Measurements from ENCODE around the gene BCKDHA. TPM values are rescaled to one million over a fixed set of nuclear protein-coding genes. Genes with fewer than 3 reads are reported as not detected.

Gene BCKDHA
- total RNA-seq, 2 experiments from 2014 or later = 12.2 to 13.1 TPM

DNA sequence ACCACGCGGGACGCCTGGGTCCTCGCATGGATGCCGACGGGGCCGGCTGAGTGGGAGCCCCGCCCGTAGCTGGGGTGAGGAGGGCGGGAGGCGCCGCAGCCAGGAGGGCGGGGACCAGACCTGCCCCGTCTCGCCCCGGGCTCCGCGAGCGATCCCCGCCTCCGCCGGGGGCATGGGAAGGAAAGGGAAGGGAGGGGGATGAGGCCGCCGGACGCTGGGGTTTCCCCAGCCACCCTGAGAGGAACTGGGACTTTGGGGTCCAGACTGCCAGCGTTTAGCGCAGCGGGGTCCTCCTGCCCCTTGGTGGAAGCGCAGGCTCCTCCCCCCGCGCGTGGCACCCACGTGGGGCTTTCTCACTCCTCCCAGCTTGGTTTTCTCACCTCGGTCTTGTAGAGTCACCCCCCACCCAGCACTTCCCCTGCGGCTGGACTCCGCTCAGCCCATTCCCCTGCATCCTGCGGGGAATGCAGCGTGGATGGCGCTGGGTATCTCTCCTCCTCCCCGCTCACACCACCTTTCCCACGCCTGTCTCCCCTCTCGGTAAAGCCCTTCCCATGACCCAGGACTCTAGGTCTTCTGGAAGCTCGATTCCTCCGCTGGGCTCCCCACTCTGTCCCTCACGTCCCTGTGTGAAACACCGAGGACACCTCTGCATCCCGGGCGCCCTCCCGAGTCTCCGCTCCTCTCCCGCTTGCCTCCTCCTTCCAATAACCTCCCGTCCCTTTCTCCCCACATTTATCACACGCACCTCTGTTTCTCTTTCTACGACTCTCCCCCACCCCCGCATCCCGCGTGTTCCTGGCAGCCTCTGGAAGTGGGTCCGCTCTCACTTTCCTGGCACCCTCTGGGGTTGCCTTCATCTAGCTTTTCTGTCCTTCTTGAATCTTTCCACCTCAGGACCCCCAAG is 46.0 kb upstream of the BCKDHA start:
- ATAC-seq (ENCODE audit: poor library complexity) (peak; percentile 59), DNase-seq (peak; percentile 62 to 94 (median 79))
- Mint-ChIP-seq H3K9me3 (no peaks in the 10 kb centered on the region), H3K27ac (peak overlapping the region; percentile 91), H3K4me3 (peak overlapping the region; percentile 94), H3K4me1 (ENCODE audit: low read depth) (peaks cover 67% of the 10 kb centered on the region), H3K36me3 (ENCODE audit: low read depth) (peaks cover 61% of the 10 kb centered on the region), H3K27me3 (no peaks in the 10 kb centered on the region)
- Histone ChIP-seq H3K27ac (ENCODE audit: low read depth in 1 of 2, low read length in 2 of 2) (peak overlapping the region; percentile 82 to 94), H3K9me3 (ENCODE audit: control insufficient read depth in 1 of 2, insufficient read depth in 1 of 2, low read length in 2 of 2) (no peaks in the 10 kb centered on the region), H3K4me1 (ENCODE audit: insufficient read depth, low read length) (peaks cover 68% of the 10 kb centered on the region), H3K4me3 (ENCODE audit: low read length) (peak overlapping the region; percentile 99), H3K36me3 (ENCODE audit: insufficient read depth, low read length) (peaks cover 15% of the 10 kb centered on the region), H3K27me3 (ENCODE audit: control insufficient read depth in 1 of 2, insufficient read depth in 2 of 2, low read length in 2 of 2) (no peaks in the 10 kb centered on the region)
- intact Hi-C loops (cut with DNase I, micrococcal nuclease) = loop anchor here (1.0 to 10.0 kb wide), 10 partner anchors 23 to 1387 kb away; partner anchors contain the start of genes BCKDHA (in 1 of the 2), ERICH4 (in 1 of the 2) and EXOSC5 (in 1 of the 2)
- ChIA-PET POLR2A (interaction anchor here (0.5 to 9.7 kb wide), 24 partner anchors 10 to 742 kb away, joined by 3 to 148 read pairs (median 4); partner anchors contain the start of genes B9D2, DMAC2 and HNRNPUL1), CTCF (interaction anchor here (0.5 to 4.2 kb wide), 10 partner anchors 9 to 423 kb away, joined by 3 to 30 read pairs (median 8); partner anchors contain the start of genes B9D2 and HNRNPUL1)
- TF ChIP-seq, protein P1, sequence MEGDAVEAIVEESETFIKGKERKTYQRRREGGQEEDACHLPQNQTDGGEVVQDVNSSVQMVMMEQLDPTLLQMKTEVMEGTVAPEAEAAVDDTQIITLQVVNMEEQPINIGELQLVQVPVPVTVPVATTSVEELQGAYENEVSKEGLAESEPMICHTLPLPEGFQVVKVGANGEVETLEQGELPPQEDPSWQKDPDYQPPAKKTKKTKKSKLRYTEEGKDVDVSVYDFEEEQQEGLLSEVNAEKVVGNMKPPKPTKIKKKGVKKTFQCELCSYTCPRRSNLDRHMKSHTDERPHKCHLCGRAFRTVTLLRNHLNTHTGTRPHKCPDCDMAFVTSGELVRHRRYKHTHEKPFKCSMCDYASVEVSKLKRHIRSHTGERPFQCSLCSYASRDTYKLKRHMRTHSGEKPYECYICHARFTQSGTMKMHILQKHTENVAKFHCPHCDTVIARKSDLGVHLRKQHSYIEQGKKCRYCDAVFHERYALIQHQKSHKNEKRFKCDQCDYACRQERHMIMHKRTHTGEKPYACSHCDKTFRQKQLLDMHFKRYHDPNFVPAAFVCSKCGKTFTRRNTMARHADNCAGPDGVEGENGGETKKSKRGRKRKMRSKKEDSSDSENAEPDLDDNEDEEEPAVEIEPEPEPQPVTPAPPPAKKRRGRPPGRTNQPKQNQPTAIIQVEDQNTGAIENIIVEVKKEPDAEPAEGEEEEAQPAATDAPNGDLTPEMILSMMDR (IDR thresholded peaks at IDR 0.05) = no peak

DNA sequence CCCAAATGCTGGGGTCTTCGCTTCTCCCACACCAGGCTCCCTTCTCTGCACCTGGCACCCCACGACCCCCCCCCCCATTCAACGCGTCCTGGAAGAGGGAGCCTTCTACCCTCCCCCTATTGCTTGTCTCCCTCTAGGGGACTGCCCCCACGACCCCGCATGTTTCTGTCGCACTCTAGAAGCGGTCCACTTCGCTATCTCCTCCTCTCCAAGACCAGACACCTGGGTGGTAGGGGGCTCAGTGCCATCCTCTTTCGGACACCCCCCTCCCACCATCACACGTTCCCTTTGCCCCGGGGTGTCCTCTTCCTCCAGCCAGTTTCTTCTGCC is 45.4 kb upstream of the BCKDHA start:
- ATAC-seq (ENCODE audit: poor library complexity) (no peak), DNase-seq (no peak)
- Mint-ChIP-seq H3K4me3 (peak overlapping the region; percentile 94), H3K27ac (peak overlapping the region; percentile 91), H3K4me1 (ENCODE audit: low read depth) (peaks cover 73% of the 10 kb centered on the region), H3K27me3 (no peaks in the 10 kb centered on the region), H3K36me3 (ENCODE audit: low read depth) (peaks cover 60% of the 10 kb centered on the region), H3K9me3 (no peaks in the 10 kb centered on the region)
- H3K4me3 ChIP-seq (ENCODE audit: low read length) = peak overlapping the region; percentile 99
- intact Hi-C loops (cut with DNase I, micrococcal nuclease) = loop anchor here (1.0 to 10.0 kb wide), 8 partner anchors 23 to 1387 kb away; partner anchors contain the start of genes BCKDHA (in 1 of the 2), ERICH4 (in 1 of the 2) and EXOSC5 (in 1 of the 2)
- CTCF ChIA-PET = interaction anchor here (0.8 to 4.2 kb wide), 12 partner anchors 10 to 103 kb away, joined by 3 to 30 read pairs (median 5); partner anchors contain the start of genes B9D2 and HNRNPUL1
- POLR2A ChIA-PET = interaction anchor here (0.5 to 9.7 kb wide), 22 partner anchors 10 to 742 kb away, joined by 3 to 148 read pairs (median 4); partner anchors contain the start of genes B9D2, DMAC2 and HNRNPUL1
- TF ChIP-seq, protein P1 (IDR thresholded peaks at IDR 0.05) = no peak
- peak overlapping the region; percentile 82 to 94 for H3K27ac ChIP-seq (ENCODE audit: low read depth in 1 of 2, low read length in 2 of 2)
- H3K9me3 ChIP-seq (ENCODE audit: control insufficient read depth in 1 of 2, insufficient read depth in 1 of 2, low read length in 2 of 2) = no peaks in the 10 kb centered on the region
- peaks cover 70% of the 10 kb centered on the region for H3K4me1 ChIP-seq (ENCODE audit: insufficient read depth, low read length)
- H3K27me3 ChIP-seq (ENCODE audit: control insufficient read depth in 1 of 2, insufficient read depth in 2 of 2, low read length in 2 of 2) = no peaks in the 10 kb centered on the region
- peaks cover 9% of the 10 kb centered on the region for H3K36me3 ChIP-seq (ENCODE audit: insufficient read depth, low read length)

All from CD4-positive, alpha-beta T cell (primary cell).